Prostate gland (tissue), 2 donors: ENCODE data around the gene C22orf42. TPM values are rescaled to one million over a fixed set of nuclear protein-coding genes. Genes with fewer than 3 reads are reported as not detected.

ENCODE experiments used
- DNase-seq: peaks from one replicate; pipeline ENCODE4 v3.0.0-alpha.2; 2019; ENCODE audit warnings: low spot score
- H3K27ac ChIP-seq, 2 donors: fragments of 200-600 bp; sonication (generic); 2 replicates each; pipeline ENCODE4 v1.5.1; 2017 to 2019
- H3K27me3 ChIP-seq: fragments of 200-600 bp; sonication (generic); replicated peaks from 2 replicates; pipeline ENCODE4 v1.5.1; 2019; ENCODE audit not compliant: insufficient read depth
- H3K36me3 ChIP-seq, 2 donors: fragments of 200-600 bp; sonication (generic); 1 replicate in 1 of 2; 2 replicates in 1 of 2; pipeline versions ENCODE4 v1.5.1 to v1.8.1; 2017 to 2019
- H3K4me1 ChIP-seq: fragments of 200-600 bp; sonication (generic); replicated peaks from 2 replicates; pipeline ENCODE4 v1.5.1; 2019
- H3K4me3 ChIP-seq, 2 donors: fragments of 200-600 bp; sonication (generic); 2 replicates each; pipeline ENCODE4 v1.5.1; 2017 to 2019
- H3K9me3 ChIP-seq: fragments of 200-600 bp; sonication (generic); 2 replicates; pipeline ENCODE4 v1.5.1; 2017
- POLR2A ChIP-seq: fragments of 450-650 bp; IDR thresholded peaks from one replicate; pipeline ENCODE4 v1.6.1; 2016; ENCODE audit warnings: antibody characterized with exemption, mild to moderate bottlenecking
- POLR2AphosphoS5 ChIP-seq: sonication (generic); formaldehyde crosslinking; IDR thresholded peaks from one replicate; pipeline ENCODE4 v1.6.1; 2017; ENCODE audit warnings: antibody characterized with exemption
- WGBS: methylation state at CpG from one replicate; pipeline ENCODE4 v1.1.5; 2018; 5-methylcytosine and 5-hydroxymethylcytosine counted together
- intact Hi-C: fragments of 100-400 bp; cut with DNase I; formaldehyde crosslinking; loops from one replicate; pipeline ENCODE4 v1.14.2; 2022
- total RNA-seq, 2 donors: library from RNA; depleted of rRNA; stranded (reverse); fragments of >200 nt; gene quantifications; one replicate each; pipeline ENCODE4 v1.1.0, GENCODE V29; 2016
- TF ChIP-seq, protein P1 (sequence below), 4 experiments: fragments of 200-600 bp in 2 of 4; fragments of 450-650 bp in 2 of 4; sonication (generic) in 2 of 4; IDR thresholded peaks; 1 replicate in 3 of 4; 2 replicates in 1 of 4; pipeline ENCODE4 v1.5.1; 2016 to 2019; ENCODE audit warnings: antibody characterized with exemption in 4 of 4, mild to moderate bottlenecking in 2 of 4, moderate library complexity in 2 of 4

C22orf42 gene
- total RNA-seq, 2 donors from 2014 or later, result 1.4 TPM; not detected in 1

DNA sequence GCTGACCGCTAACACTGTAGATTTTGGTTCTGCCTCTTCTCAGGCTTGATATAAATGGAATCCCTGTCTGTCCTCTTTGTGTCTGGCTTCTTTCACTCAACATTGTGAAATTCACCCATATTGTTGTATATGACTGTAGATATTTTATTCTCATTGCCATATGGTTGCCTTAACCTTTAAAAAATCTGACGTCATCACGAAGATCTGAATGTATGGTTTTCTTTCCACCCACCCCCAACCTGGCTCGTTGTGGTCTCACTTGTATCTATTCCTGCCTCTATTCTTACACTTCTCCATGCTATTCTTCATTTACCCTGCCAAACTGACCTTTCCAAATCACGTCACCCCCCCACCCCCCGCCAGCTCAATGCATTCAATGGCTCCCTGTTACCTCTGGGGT, 21.9 kb upstream of the C22orf42 start:
- H3K4me3 ChIP-seq, result no peak overlapping the region
- no peaks in the 10 kb centered on the region for H3K4me1 ChIP-seq
- no peak overlapping the region for H3K27ac ChIP-seq
- no peaks in the 10 kb centered on the region for H3K27me3 ChIP-seq
- no peaks in the 10 kb centered on the region for H3K36me3 ChIP-seq
- DNase-seq, result no peak
- TF ChIP-seq POLR2A, result no peak
- TF ChIP-seq, protein P1, sequence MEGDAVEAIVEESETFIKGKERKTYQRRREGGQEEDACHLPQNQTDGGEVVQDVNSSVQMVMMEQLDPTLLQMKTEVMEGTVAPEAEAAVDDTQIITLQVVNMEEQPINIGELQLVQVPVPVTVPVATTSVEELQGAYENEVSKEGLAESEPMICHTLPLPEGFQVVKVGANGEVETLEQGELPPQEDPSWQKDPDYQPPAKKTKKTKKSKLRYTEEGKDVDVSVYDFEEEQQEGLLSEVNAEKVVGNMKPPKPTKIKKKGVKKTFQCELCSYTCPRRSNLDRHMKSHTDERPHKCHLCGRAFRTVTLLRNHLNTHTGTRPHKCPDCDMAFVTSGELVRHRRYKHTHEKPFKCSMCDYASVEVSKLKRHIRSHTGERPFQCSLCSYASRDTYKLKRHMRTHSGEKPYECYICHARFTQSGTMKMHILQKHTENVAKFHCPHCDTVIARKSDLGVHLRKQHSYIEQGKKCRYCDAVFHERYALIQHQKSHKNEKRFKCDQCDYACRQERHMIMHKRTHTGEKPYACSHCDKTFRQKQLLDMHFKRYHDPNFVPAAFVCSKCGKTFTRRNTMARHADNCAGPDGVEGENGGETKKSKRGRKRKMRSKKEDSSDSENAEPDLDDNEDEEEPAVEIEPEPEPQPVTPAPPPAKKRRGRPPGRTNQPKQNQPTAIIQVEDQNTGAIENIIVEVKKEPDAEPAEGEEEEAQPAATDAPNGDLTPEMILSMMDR (IDR thresholded peaks at IDR 0.05), result no peak
- TF ChIP-seq POLR2AphosphoS5, result no peak
- WGBS, result 87% methylated on average over 6 of the region's 6 CpGs
- intact Hi-C loops, result no loop called here
- no peaks in the 10 kb centered on the region for H3K9me3 ChIP-seq

DNA sequence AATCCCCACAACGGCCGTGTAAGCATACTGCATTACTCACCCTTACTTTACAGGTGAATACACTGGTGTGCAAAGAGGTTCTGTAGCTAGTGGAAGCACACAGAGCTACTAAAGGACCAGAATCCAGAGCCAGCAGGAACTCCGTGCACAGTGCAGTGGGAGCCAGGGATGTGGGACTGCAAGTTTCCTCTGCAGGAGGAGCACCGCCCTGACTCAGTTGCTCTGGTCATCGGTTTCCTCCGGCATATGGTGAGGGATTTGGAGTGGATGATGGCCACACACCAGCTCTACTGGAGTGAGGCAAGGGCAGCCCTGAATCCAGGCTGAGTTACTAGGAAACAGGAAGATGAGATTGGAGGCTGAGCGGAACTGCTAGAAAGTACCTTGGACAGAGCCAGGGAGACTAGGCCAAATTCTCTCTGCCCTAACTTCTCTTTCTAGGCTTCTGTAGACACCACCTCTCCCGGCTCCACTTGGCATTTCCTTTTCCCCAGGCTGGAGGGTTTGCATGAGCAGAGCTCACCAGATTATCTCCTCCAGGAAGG, 18.2 kb upstream of the C22orf42 start:
- no peaks in the 10 kb centered on the region for H3K4me1 ChIP-seq
- no peaks in the 10 kb centered on the region for H3K27me3 ChIP-seq

GRCh38 chr22:32175683-32176644, 16.9 kb upstream of the C22orf42 start:
- TF ChIP-seq, protein P1 (IDR thresholded peaks at IDR 0.05), result no peak
- TF ChIP-seq POLR2A (no peak), POLR2AphosphoS5 (no peak)
- peak overlapping the region; percentile 10 to 26 for H3K4me3 ChIP-seq
- 8% methylated on average over 43 of the region's 73 CpGs for WGBS
- H3K27ac ChIP-seq, result no peak overlapping the region
- H3K4me1 ChIP-seq, result no peaks in the 10 kb centered on the region
- DNase-seq, result no peak
- no peaks in the 10 kb centered on the region for H3K9me3 ChIP-seq
- no peaks in the 10 kb centered on the region for H3K27me3 ChIP-seq
- intact Hi-C loops, result no loop called here
- H3K36me3 ChIP-seq, result no peaks in the 10 kb centered on the region

More for the DNA sequence above, 18.2 kb upstream of the C22orf42 start:
- 91% methylated on average over 8 of the region's 8 CpGs for WGBS
- no peak overlapping the region for H3K4me3 ChIP-seq
- TF ChIP-seq, protein P1 (IDR thresholded peaks at IDR 0.05), result no peak
- TF ChIP-seq POLR2A, result no peak
- TF ChIP-seq POLR2AphosphoS5, result no peak
- H3K27ac ChIP-seq, result no peak overlapping the region
- H3K36me3 ChIP-seq, result no peaks in the 10 kb centered on the region
- DNase-seq, result no peak
- intact Hi-C loops, result no loop called here
- H3K9me3 ChIP-seq, result no peaks in the 10 kb centered on the region

DNA sequence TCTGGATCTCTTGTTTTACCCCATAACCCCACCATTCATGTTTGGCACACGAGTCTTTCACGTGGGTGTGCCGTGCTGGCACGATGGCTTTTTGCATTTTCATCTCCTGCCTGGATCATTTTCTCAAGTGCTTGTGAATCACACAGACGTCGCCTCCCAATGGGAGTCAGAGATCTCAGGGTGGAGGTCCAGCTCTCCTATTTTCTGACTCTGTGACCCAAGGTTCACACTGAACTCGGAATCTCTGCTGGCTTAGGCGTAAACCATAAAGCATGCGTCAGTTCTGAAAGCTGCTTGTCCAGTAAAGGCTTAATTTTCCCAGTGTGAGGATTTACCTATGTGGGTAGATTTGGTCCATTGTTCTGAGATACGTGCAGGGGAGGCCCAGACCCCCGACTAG, 16.0 kb upstream of the C22orf42 start:
- Histone ChIP-seq H3K27ac (no peak overlapping the region), H3K27me3 (no peaks in the 10 kb centered on the region), H3K4me3 (no peak overlapping the region), H3K36me3 (no peaks in the 10 kb centered on the region), H3K4me1 (no peaks in the 10 kb centered on the region), H3K9me3 (no peaks in the 10 kb centered on the region)
- intact Hi-C loops, result no loop called here
- no peak for DNase-seq
- TF ChIP-seq, protein P1 (IDR thresholded peaks at IDR 0.05), result no peak
- TF ChIP-seq POLR2AphosphoS5 (no peak), POLR2A (no peak)
- 83% methylated on average over 11 of the region's 11 CpGs for WGBS
